K562 (cell line): ENCODE results near the gene SIT1. TPM values are rescaled to one million over a fixed set of nuclear protein-coding genes. Genes with fewer than 3 reads are reported as not detected.

Experiments used
- ARID2 ChIP-seq: fragments of 450-650 bp; IDR thresholded peaks from 2 replicates; pipeline ENCODE4 v1.6.1; 2017; ENCODE audit warnings: antibody characterized with exemption, mild to moderate bottlenecking
- C11orf30 ChIP-seq: fragments of 450-650 bp; IDR thresholded peaks from 2 replicates; pipeline ENCODE4 v1.6.1; 2016; ENCODE audit warnings: low read depth, mild to moderate bottlenecking
- CBX3 ChIP-seq, 2 experiments: IDR thresholded peaks; 1 replicate in 1 of 2; 2 replicates in 1 of 2; pipeline ENCODE4 v1.6.1; 2012; ENCODE audit warnings: inconsistent platforms in 2 of 2, low read length in 2 of 2, borderline replicate concordance in 1 of 2, control low read depth in 1 of 2
- CUX1 ChIP-seq: fragments of 200-800 bp; sonication (Bioruptor generic); IDR thresholded peaks from 2 replicates; pipeline ENCODE4 v1.6.1; 2016; ENCODE audit warnings: missing genetic modification characterization, missing compliant biosample characterization
- FOSL1 ChIP-seq: fragments of 200-800 bp; sonication (Bioruptor generic); conservative IDR thresholded peaks from 2 replicates; pipeline ENCODE4 v1.6.1; 2016; ENCODE audit warnings: missing genetic modification characterization, missing compliant biosample characterization
- MAFK ChIP-seq: IDR thresholded peaks from 2 replicates; pipeline ENCODE4 v1.6.1; 2011; ENCODE audit warnings: low read length, improper control_type of control experiment
- MXI1 ChIP-seq: IDR thresholded peaks from 2 replicates; pipeline ENCODE4 v1.6.1; 2011; ENCODE audit warnings: low read depth, mild to moderate bottlenecking, improper control_type of control experiment, low read length
- TFE3 ChIP-seq: fragments of 450-650 bp; formaldehyde crosslinking; IDR thresholded peaks from 2 replicates; pipeline ENCODE4 v1.4.0; 2020; ENCODE audit warnings: mild to moderate bottlenecking, mixed read lengths
- XRCC5 ChIP-seq: fragments of 200-400 bp; formaldehyde crosslinking; IDR thresholded peaks from 2 replicates; pipeline ENCODE4 v1.6.1; 2017; ENCODE audit warnings: low read depth, mild to moderate bottlenecking, low read length
- ZNF699 ChIP-seq: fragments of 250-450 bp; sonication (Bioruptor Pico); IDR thresholded peaks from 2 replicates; pipeline ENCODE4 v1.8.0; 2021; ENCODE audit warnings: mild to moderate bottlenecking, moderate library complexity; ENCODE audit not compliant: insufficient replicate concordance
- polyA plus RNA-seq, 8 experiments: library from polyadenylated mRNA; depleted of rRNA in 4 of 8; stranded (reverse) in 5 of 8; unstranded in 3 of 8; fragments of >200 nt; fragmentation: Nextera tagmentation in 2 of 8; fragmentation: Illumina TruSeq in 1 of 8; extraction: Ambion mirVana in 2 of 8; extraction: Trizol in 1 of 8; gene quantifications; 2 replicates each; pipeline versions ENCODE4 v1.2.1 to v1.2.3, GENCODE V29; 2011 to 2014; ENCODE audit warnings: inconsistent platforms in 1 of 8, missing spikeins in 1 of 8
- total RNA-seq, 7 experiments: library from RNA; depleted of rRNA in 6 of 7; stranded (reverse); fragments of >200 nt in 6 of 7; fragmentation: Illumina TruSeq in 2 of 7; extraction: Trizol in 2 of 7; gene quantifications; 2 replicates each; pipeline versions ENCODE4 v1.2.1 to v1.2.3, GENCODE V29; 2011 to 2021; ENCODE audit warnings: low replicate concordance in 1 of 7

Gene SIT1
- total and polyA plus RNA-seq, 9 of the 15 experiments (the other 6 are each of a cell fraction or from before 2014, with no cell fraction given) = not detected

- TF ChIP-seq FOSL1 (tag) (no peak), ZNF699 (CRISPR knock-in tag) (no peak), ARID2 (no peak), C11orf30 (no peak), XRCC5 (no peak), MXI1 (no peak), CBX3 (IDR thresholded peaks at IDR 0.05; ENCODE audit: borderline replicate concordance in 1 of 2, low read length in 2 of 2) (no peak), CUX1 (CRISPR knock-in tag) (no peak), MAFK (no peak), TFE3 (CRISPR knock-in tag) (no peak)
- TF ChIP-seq, all 486 proteins: peak for 54
These were observed 7.6 kb upstream of the SIT1 start, which contains the start of gene CCDC107 (continued) for GRCh38 chr9:35658137-35658967.
